SH-SY5Y (cell line): ENCODE measurements around the gene ITLN1.

Source experiments
- GATA2 ChIP-seq: IDR thresholded peaks from 2 replicates; pipeline ENCODE4 v1.6.1; 2011; ENCODE audit warnings: mild to moderate bottlenecking, low read depth, low read length
- GATA3 ChIP-seq: IDR thresholded peaks from 2 replicates; pipeline ENCODE4 v1.6.1; 2011; ENCODE audit warnings: low read depth, mild to moderate bottlenecking, low read length, moderate library complexity

DNA sequence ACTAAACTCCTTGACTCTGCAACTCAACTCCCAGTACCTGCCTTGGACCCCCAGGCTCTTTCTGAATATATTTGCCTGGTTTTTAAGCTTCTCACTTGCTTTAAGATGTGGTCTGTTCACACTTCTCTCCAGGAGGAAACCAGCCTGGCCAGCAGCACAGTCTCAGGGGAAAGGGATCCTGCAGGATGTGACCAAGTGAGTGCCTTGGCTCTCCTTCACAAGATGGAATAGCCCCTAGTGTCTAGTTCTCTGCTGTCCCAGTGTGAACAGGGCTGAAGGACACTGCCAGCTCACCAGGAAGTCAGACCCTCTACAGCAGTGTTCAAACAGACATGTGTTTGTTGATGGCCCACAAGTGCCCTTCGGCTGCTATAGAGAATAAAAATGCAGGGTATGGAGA is 55.2 kb downstream of the ITLN1 start:
- TF ChIP-seq GATA3 (no peak), GATA2 (no peak)
